Non-pigmented ciliary epithelial cell (primary cell): ENCODE results near the gene UGT1A8.

Source experiments
- DNase-seq: peaks from one replicate; pipeline ENCODE4 v3.0.0-alpha.2; 2010; ENCODE audit warnings: low read depth

UGT1A8 gene

GRCh38 chr2:233801357-233802131 is 184.1 kb downstream of the UGT1A8 start:
- DNase-seq = peak; percentile 6

- no peak for DNase-seq
These were observed 184.8 kb downstream of the UGT1A8 start for GRCh38 chr2:233802132-233802815.

- no peak for DNase-seq
These were observed 186.0 kb downstream of the UGT1A8 start for GRCh38 chr2:233803292-233803911.

GRCh38 chr2:233803994-233804393 is 186.6 kb downstream of the UGT1A8 start:
- DNase-seq = no peak

GRCh38 chr2:233807215-233807865 is 189.9 kb downstream of the UGT1A8 start:
- no peak for DNase-seq

GRCh38 chr2:233807966-233808935 is 190.8 kb downstream of the UGT1A8 start:
- DNase-seq = no peak

GRCh38 chr2:233810385-233810784 is 193.0 kb downstream of the UGT1A8 start:
- DNase-seq = no peak

GRCh38 chr2:233811087-233811486 is 193.7 kb downstream of the UGT1A8 start:
- DNase-seq = no peak

- no peak for DNase-seq
These were observed 194.3 kb downstream of the UGT1A8 start for GRCh38 chr2:233811732-233812131.

GRCh38 chr2:233813236-233814055 is 196.0 kb downstream of the UGT1A8 start:
- no peak for DNase-seq

GRCh38 chr2:233814056-233814835 is 196.8 kb downstream of the UGT1A8 start:
- no peak for DNase-seq

GRCh38 chr2:233815861-233816260 is 198.4 kb downstream of the UGT1A8 start:
- no peak for DNase-seq

- no peak for DNase-seq
These were observed 198.9 kb downstream of the UGT1A8 start for GRCh38 chr2:233816334-233816733.

GRCh38 chr2:233816771-233817170 is 199.3 kb downstream of the UGT1A8 start:
- no peak for DNase-seq

- no peak for DNase-seq
These were observed 200.0 kb downstream of the UGT1A8 start for GRCh38 chr2:233817361-233817911.

GRCh38 chr2:233817995-233818638 is 200.7 kb downstream of the UGT1A8 start:
- no peak for DNase-seq

GRCh38 chr2:233818639-233819621 is 201.5 kb downstream of the UGT1A8 start:
- DNase-seq = no peak
